ENCODE results near the gene UTP25.
"Not testable (repeated sequence)": the region's sequence is repeated elsewhere in the genome, so short reads cannot be mapped to it uniquely, and the experiment has no call there.

Gene UTP25

DNA sequence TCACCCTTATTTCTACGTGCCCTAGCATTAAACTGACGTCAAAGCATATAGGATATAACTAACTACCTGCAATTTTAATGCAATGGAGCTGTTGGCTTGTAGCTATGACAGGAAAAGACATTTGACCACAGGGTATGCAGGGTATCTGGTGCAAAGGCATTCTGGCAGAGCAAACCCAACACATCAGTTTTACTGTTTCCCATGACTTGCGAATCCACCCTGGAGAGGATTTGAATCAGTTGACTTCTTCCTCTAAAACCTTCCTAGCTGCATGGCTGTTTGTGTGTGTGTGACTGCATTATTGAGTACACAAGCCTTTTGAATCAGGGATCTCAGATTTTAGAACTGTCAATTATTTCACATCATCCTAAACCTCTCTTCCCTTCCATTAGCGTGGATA lies 68.6 kb downstream of the UTP25 start:
- peak; percentile 39 for DNase-seq (ENCODE audit: low read depth)

DNA sequence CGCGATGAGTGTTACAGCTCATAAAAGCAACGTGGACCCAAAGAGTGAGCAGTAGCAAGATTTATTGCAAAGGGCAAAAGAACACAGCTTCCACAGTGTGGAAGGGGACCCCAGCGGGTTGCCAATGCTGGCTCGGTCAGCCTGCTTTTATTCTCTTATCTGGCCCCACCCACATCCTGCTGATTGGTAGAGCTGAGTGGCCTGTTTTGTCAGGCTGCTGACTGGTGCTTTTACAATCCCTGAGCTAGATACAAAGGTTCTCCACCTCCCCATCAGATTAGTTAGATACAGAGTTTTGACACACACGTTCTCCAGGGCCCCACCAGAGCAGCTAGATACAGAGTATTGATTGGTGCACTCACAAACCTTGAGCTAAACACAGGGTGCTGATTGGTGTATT lies 70.5 kb downstream of the UTP25 start:
- DNase-seq (ENCODE audit: low read depth): not testable (repeated sequence)

DNA sequence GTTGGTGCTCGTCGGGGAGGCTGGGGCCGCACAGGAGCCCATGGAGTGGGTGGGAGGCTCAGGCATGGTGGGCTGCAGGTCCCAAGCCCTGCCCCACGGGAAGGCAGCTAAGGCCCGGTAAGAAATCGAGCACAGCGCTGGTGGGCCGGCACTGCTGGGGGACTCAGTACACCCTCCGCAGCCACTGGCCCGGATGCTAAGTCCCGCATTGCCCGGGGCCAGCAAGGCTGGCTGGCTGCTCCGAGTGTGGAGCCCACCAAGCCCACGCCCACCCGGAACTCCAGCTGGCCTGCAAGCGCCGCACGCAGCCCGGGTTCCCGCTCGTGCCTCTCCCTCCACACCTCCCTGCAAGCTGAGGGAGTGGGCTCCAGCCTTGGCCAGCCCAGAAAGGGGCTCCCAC lies 71.1 kb downstream of the UTP25 start:
- DNase-seq (ENCODE audit: low read depth): not testable (repeated sequence)

DNA sequence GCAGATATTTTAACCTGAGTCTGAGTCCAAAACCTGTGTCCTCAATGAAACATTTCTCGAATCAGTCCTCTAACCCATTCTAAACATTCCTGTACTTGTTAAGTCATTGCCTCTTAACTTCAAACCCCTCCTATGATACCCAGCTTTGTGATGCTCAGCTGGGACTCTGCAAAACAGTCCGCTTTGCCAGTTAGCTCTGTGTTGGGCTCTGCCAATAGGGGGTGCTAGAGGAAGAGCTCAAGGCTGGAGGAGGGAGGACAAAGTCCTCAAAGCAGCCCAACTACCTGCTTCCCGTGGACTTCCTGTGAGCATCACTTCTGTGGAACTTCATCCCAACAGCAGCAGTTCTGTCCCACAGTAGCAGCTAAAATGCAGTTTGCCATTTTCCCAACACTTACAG lies 72.2 kb downstream of the UTP25 start:
- no peak for DNase-seq (ENCODE audit: low read depth)

DNA sequence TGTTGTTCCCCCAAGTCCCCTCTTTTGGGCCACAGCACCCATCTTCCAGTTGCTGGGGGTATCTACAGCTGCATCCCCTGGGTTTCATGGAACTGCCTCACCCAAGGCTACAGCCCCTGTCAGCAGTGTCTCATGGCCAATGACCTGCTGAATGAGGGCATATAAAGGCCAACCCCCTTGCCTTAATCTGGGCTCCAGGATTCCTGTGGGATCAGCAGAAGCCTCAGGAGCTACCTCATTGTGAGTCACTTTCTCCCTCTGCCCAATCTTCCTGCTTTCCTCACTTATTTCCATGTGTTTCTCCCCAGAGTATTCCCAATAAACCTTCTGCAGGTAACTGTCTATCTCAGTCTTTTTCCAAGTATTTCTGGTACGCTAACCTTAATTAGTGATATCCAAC lies 73.0 kb downstream of the UTP25 start:
- DNase-seq (ENCODE audit: low read depth): peak; percentile 51

DNA sequence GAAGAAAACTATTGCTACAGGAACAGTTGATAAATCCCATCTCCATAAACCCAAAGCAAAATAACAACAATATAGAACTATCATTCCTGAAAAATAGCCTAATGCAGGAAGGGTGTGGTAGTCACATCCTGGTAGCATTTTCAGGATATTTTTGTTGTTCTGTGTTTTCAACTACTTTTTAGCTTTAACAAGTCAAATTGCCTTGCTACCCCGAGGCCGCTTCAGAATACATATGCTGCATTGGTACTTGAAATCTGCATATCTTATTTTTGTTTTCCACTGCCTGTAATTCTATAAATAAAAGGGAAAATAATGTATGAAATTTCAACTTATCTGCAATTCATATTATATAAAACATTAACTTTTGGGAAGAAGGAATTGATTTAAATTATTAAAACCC lies 73.4 kb downstream of the UTP25 start:
- DNase-seq (ENCODE audit: low read depth): no peak

DNA sequence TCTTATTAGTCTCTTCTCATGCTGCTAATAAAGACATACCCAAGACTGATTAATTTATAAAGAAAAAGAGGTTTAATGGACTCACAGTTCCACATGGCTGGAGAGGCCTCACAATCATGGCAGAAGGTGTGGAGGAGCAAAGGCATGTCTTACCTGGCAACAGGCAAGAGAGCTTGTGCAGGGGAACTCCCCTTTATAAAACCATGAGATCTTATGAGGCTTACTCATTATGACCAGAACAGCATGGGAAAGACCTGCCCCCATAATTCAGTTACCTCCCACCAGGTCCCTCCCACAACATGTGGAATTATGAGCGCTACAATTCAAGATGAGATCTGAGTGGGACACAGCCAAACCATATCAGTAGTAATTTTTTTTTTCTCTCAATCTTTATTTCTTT lies 77.0 kb downstream of the UTP25 start:
- DNase-seq (ENCODE audit: low read depth): not testable (repeated sequence)
